HG02943 (cell line): Measurements from ENCODE around the gene DNAJB2.
"Not testable (repeated sequence)": the region's sequence is repeated elsewhere in the genome, so short reads cannot be mapped to it uniquely, and the experiment has no call there.

ENCODE experiments used
- ATAC-seq: cut with Tn5 transposase; IDR thresholded peaks from one replicate; pipeline ENCODE4 v1.9.1; 2021; ENCODE audit warnings: mild to moderate bottlenecking, low read depth, moderate library complexity; ENCODE audit not compliant: unreplicated experiment

DNAJB2 gene

DNA sequence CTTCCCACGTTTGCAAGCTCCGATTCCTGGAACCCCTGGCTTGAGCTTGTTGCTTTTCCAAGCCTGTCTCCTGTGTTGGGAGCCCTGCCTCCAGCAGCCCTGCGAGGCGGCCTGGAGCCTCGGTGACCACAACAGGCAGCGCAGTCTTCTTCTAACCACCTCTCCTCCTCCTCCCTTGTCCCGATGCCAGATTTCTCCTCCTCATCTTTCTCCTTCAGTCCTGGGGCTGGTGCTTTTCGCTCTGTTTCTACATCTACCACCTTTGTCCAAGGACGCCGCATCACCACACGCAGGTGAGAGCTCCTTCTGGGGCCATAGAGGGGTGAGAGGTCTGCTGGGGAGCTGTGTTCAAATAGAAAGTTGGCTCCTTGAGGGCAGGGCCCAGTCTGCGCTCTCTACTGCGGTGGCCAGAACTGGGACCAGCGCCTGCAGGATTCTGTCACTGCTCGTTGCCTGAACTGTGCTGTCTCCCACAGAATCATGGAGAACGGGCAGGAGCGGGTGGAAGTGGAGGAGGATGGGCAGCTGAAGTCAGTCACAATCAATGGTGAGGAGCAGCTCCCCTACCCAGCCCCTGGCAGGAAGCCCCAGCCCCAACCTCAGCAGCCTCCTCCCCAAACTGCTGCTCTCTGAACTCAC, 3.9 kb downstream of the DNAJB2 start:
- no peak for ATAC-seq

GRCh38 chr2:219284501-219285372, 5.6 kb downstream of the DNAJB2 start:
- ATAC-seq: no peak

- no peak for ATAC-seq
Measured at GRCh38 chr2:219285373-219285735, 6.2 kb downstream of the DNAJB2 start.

DNA sequence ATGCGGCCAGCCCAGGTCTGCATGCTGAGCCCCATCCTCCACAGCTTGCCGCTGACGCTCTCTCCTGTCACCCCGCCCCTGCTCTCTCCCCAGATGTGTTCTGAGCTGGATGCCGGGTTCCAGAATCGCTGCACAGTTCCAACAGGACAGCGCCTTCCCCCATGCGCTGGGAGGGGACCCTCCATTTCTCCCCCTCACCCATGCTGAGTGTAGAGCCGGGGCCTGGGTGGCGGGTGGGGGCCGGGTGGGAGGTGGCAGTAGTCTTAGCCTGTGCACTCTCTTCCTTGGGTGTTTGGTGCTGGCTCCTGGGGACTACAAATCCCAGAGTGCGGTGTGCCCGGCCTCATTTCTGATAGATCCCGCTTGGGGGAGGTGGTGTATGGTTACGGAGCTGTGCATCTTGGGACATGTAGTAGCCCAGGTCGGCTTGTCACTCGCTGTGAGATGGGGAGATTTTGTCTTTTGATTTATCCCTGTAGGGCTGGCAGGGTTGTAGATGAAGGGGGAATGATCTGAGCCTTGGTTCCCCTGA, 6.8 kb downstream of the DNAJB2 start:
- ATAC-seq: no peak

GRCh38 chr2:219286436-219287115, 7.4 kb downstream of the DNAJB2 start:
- no peak for ATAC-seq

GRCh38 chr2:219287116-219287440, 7.9 kb downstream of the DNAJB2 start:
- ATAC-seq: not testable (repeated sequence)

- no peak for ATAC-seq
Measured at GRCh38 chr2:219287580-219288265, 8.6 kb downstream of the DNAJB2 start.

GRCh38 chr2:219289195-219289536, 10.0 kb downstream of the DNAJB2 start:
- no peak for ATAC-seq

DNA sequence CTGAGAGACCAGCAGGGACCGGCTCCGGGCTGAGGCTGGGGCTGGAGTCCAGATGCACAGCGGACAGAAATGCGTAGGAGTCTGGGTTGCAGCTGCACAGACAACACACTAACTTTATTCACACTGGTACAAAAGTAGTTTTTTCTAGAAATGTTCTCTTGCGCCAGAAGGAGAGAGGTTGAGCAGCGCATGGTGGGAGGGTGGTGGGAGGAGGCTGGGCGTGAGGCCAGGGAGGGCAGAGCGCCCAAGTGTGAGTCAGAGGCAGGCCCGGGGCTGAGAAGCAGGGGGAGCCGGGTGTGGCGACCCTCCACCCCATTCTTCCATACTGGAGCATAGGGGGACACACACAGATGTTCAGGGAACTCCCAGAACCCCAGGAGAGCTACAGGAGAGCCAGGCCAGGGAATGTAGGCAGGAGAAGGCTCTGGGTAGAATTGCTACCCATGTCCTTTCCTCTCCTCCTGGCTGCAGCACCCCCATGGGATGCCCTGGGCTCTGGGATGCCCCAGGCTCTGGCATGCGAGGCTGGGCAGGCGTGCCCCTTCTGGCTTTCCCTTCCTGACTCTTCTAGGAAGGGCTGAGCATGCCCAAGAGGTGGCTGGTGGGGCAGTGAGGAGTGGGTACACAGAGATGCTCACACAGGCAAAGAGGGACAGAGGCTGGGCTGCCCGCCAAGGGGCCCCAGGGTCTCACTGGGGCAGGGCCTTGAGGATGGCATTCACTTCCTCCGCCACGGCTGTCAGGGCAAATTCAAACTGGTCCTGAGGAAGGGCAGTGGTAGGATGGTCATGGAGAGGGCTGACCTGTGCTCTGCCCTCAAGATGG, 10.6 kb downstream of the DNAJB2 start:
- ATAC-seq: no peak

GRCh38 chr2:219290381-219291171, 11.4 kb downstream of the DNAJB2 start:
- no peak for ATAC-seq

GRCh38 chr2:219291394-219291793, 12.2 kb downstream of the DNAJB2 start:
- ATAC-seq: no peak

GRCh38 chr2:219291910-219292490, 12.8 kb downstream of the DNAJB2 start:
- no peak for ATAC-seq

DNA sequence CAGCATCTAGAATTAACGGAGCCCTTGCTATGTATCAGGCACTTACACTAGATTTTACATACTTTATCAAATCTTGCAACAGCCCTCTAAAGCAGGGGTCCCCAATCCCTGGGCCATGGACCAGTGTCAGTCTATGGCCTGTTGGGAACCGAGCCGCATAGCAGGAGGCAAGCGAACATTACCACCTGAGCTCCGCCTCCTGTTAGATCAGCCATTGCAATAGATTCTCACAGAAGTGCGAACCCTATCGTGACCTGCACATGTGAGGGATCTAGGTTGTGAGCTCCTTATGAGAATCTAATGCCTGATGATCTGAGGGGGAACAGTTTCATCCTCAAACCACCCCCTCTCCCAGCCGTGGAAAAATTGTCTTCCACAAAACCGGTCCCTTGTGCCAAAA, 13.4 kb downstream of the DNAJB2 start:
- ATAC-seq: no peak

DNA sequence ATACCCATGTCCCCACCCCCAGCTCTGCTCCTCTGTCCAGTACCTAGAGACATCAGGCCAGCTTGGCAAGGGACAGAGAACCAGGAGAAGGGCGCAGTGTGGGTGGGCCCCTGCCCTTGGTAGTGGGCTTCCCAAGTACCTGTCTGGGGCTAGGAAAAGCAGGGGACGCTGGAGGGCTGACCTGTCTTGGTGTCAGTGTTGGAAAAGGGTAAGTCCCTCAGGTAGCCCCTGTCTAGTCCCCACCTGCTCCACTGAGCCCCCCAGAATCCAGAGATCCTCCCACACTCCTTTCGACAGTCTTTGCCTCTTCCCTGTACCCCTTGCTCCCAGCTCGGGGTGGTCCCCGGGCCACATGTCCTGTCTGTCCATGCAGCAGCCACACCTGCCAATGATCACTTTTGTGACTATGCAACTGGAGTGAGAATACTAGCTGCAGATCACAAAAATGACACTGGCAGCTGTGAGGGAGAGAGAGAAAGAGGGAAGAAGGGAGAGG, 14.6 kb downstream of the DNAJB2 start:
- no peak for ATAC-seq

DNA sequence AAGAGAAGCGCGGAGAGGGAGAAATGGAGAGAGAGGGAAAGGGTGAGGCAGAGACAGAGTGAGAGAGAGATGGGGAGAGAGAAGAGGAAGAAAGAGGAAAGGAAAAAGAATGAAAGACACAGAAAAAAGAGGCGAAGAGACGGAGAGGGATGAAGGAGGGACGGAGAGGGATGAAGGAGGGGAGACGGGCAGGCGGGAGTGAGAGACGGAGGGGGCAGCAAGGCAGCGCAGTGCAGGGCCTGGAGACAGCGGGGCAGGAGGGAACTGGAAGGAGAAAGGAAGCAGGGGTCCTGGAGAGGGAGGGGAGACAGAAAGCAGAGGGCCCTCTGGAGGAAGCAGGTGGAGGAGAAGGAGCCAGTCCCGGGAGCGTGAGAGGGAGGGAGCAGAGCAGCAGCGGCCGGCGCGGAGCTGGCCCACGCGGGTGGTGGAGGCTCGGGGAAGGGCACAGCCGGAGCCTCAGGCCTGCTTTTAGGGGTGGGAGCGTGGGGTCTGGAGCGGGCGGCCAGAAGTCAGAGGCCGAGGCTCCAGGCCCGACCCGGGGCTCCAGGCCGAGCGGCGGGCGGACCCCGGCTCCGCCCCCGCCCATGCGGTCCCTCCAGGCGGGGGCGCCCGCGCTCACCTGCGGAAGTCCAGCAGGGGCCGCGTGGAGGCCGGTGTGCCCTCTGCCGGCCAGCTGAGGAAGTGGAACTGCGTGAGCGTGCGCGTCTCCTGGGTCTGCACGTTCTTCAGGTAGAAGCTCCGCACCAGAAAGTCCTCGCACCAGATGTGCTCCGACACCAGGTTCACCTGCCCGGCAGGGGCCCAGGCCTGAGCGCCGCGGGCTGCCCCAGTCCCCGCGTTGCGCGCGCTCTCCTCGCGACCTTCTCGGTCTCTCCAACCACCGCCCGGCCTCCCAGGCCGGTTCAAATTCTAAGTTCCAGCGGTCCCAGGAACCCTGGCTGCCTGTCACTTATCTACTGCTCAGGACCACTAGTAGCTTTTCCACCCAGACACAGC, 15.5 kb downstream of the DNAJB2 start:
- peak; percentile 67 for ATAC-seq

- no peak for ATAC-seq
Measured at GRCh38 chr2:219296142-219296541, 17.0 kb downstream of the DNAJB2 start.

GRCh38 chr2:219296631-219297391, 17.6 kb downstream of the DNAJB2 start:
- ATAC-seq: no peak
